COLO829 (cell line): ENCODE data around the gene CKMT1B.
A peak's percentile ranks its signal among the peaks of the same experiment; 100 is the strongest.
"Not testable (repeated sequence)": the region's sequence is repeated elsewhere in the genome, so short reads cannot be mapped to it uniquely, and the experiment has no call there.

Source experiments
- DNase-seq: peaks from one replicate; pipeline ENCODE4 v3.0.0; 2012; ENCODE audit warnings: low spot score

Gene CKMT1B

GRCh38 chr15:43593328-43594190 lies at the start of gene CKMT1B:
CKMT1B (plus strand) TSS chr15:43594027; CDS start chr15:43594219, 192 bp downstream.
- not testable (repeated sequence) for DNase-seq

- DNase-seq: no peak
These were observed 49.6 kb upstream of the CKMT1B start for GRCh38 chr15:43544266-43544665.

GRCh38 chr15:43545426-43545825 lies 48.4 kb upstream of the CKMT1B start:
- DNase-seq: no peak

GRCh38 chr15:43547539-43547938 lies 46.3 kb upstream of the CKMT1B start:
- no peak for DNase-seq

- no peak for DNase-seq
These were observed 43.1 kb upstream of the CKMT1B start for GRCh38 chr15:43550527-43551363.

GRCh38 chr15:43552256-43552655 lies 41.6 kb upstream of the CKMT1B start:
- DNase-seq: no peak

- DNase-seq: no peak
These were observed 40.8 kb upstream of the CKMT1B start for GRCh38 chr15:43552986-43553385.

GRCh38 chr15:43562753-43563152 lies 31.1 kb upstream of the CKMT1B start:
- not testable (repeated sequence) for DNase-seq

- not testable (repeated sequence) for DNase-seq
These were observed 30.0 kb upstream of the CKMT1B start for GRCh38 chr15:43563793-43564192.

- not testable (repeated sequence) for DNase-seq
These were observed 27.2 kb upstream of the CKMT1B start for GRCh38 chr15:43566615-43567014.

GRCh38 chr15:43574607-43575006 lies 19.2 kb upstream of the CKMT1B start:
- DNase-seq: not testable (repeated sequence)

GRCh38 chr15:43589778-43590466 lies 3.9 kb upstream of the CKMT1B start, which contains the start of gene PPIP5K1:
PPIP5K1 (minus strand) TSS chr15:43590208; CDS start chr15:43584504, 5,704 bp downstream.
- DNase-seq: not testable (repeated sequence)

GRCh38 chr15:43592841-43593240 lies 986 bp upstream of the CKMT1B start:
- DNase-seq: not testable (repeated sequence)

- not testable (repeated sequence) for DNase-seq
These were observed 5.3 kb downstream of the CKMT1B start for GRCh38 chr15:43599131-43599530.

GRCh38 chr15:43600200-43600599 lies 6.4 kb downstream of the CKMT1B start:
- DNase-seq: not testable (repeated sequence)

- DNase-seq: not testable (repeated sequence)
These were observed 8.4 kb downstream of the CKMT1B start for GRCh38 chr15:43602233-43602632.

GRCh38 chr15:43617750-43618149 lies 23.9 kb downstream of the CKMT1B start:
- not testable (repeated sequence) for DNase-seq

- not testable (repeated sequence) for DNase-seq
These were observed 24.9 kb downstream of the CKMT1B start, which contains the start of gene STRC for GRCh38 chr15:43618700-43619099. STRC (minus strand) TSS chr15:43618800; CDS start chr15:43618722, 78 bp downstream.

GRCh38 chr15:43622068-43622799 lies 28.4 kb downstream of the CKMT1B start:
- peak; percentile 53 for DNase-seq

GRCh38 chr15:43625106-43625505 lies 31.3 kb downstream of the CKMT1B start:
- DNase-seq: no peak

- DNase-seq: not testable (repeated sequence)
These were observed 33.1 kb downstream of the CKMT1B start for GRCh38 chr15:43626937-43627336.
